NCI-H2227 (cell line): ENCODE results near the gene CLEC4M.
A peak's percentile ranks its signal among the peaks of the same experiment; 100 is the strongest.
"Not testable (repeated sequence)": the region's sequence is repeated elsewhere in the genome, so short reads cannot be mapped to it uniquely, and the experiment has no call there.

Source experiments
- DNase-seq: peaks from one replicate; lab custom pipeline; 2025; ENCODE audit not compliant: unreplicated experiment; lab: John Stamatoyannopoulos, UW

CLEC4M gene

GRCh38 chr19:7769171-7769570, 6.1 kb downstream of the CLEC4M start:
- DNase-seq, result no peak

GRCh38 chr19:7771072-7771471, 8.0 kb downstream of the CLEC4M start:
- DNase-seq, result no peak

- no peak for DNase-seq
These were observed 9.8 kb downstream of the CLEC4M start for GRCh38 chr19:7772752-7773291.

GRCh38 chr19:7773841-7774240, 10.8 kb downstream of the CLEC4M start:
- no peak for DNase-seq

- no peak for DNase-seq
These were observed 12.7 kb downstream of the CLEC4M start for GRCh38 chr19:7775761-7776160.

- DNase-seq, result no peak
These were observed 15.0 kb downstream of the CLEC4M start for GRCh38 chr19:7778081-7778480.

- DNase-seq, result peak; percentile 19
These were observed 16.8 kb downstream of the CLEC4M start for GRCh38 chr19:7779631-7780486.

- DNase-seq, result no peak
These were observed 18.1 kb downstream of the CLEC4M start for GRCh38 chr19:7781157-7781556.

GRCh38 chr19:7783991-7784423, 21.0 kb downstream of the CLEC4M start:
- no peak for DNase-seq

- no peak for DNase-seq
These were observed 21.8 kb downstream of the CLEC4M start for GRCh38 chr19:7784856-7785255.

GRCh38 chr19:7787141-7787540, 24.1 kb downstream of the CLEC4M start:
- DNase-seq, result no peak

GRCh38 chr19:7787602-7788177, 24.6 kb downstream of the CLEC4M start:
- DNase-seq, result no peak

GRCh38 chr19:7788178-7788932, 25.3 kb downstream of the CLEC4M start:
- DNase-seq, result no peak

GRCh38 chr19:7788933-7789323, 25.9 kb downstream of the CLEC4M start:
- DNase-seq, result no peak

GRCh38 chr19:7789447-7789846, 26.4 kb downstream of the CLEC4M start:
- peak; percentile 23 for DNase-seq

- no peak for DNase-seq
These were observed 27.4 kb downstream of the CLEC4M start for GRCh38 chr19:7790416-7790815.

GRCh38 chr19:7792281-7792680, 29.2 kb downstream of the CLEC4M start:
- no peak for DNase-seq

GRCh38 chr19:7792701-7793100, 29.7 kb downstream of the CLEC4M start:
- not testable (repeated sequence) for DNase-seq

- no peak for DNase-seq
These were observed 30.4 kb downstream of the CLEC4M start for GRCh38 chr19:7793493-7793892.

- peak; percentile 82 for DNase-seq
These were observed 32.6 kb downstream of the CLEC4M start for GRCh38 chr19:7795555-7796161.
